WERI-Rb-1 (cell line): Measurements from ENCODE around the gene NUP62CL.

ENCODE experiments used
- DNase-seq: peaks from one replicate; pipeline ENCODE4 v3.0.0-alpha.2; 2020
- H3K27ac ChIP-seq: fragments of 250-450 bp; sonication (Bioruptor Pico); 2 replicates; pipeline ENCODE4 v1.5.1; 2020; ENCODE audit warnings: mild to moderate bottlenecking, moderate library complexity
- H3K27me3 ChIP-seq: fragments of 250-450 bp; sonication (Bioruptor Pico); 2 replicates; pipeline ENCODE4 v1.5.1; 2021; ENCODE audit warnings: mild to moderate bottlenecking, low read depth, moderate library complexity; ENCODE audit not compliant: insufficient read depth, severe bottlenecking
- H3K36me3 ChIP-seq: fragments of 250-450 bp; sonication (Bioruptor Pico); 2 replicates; pipeline ENCODE4 v1.5.1; 2020; ENCODE audit warnings: mild to moderate bottlenecking, moderate library complexity
- H3K4me3 ChIP-seq: 2 replicates; pipeline ENCODE4 v1.5.1; 2011; ENCODE audit warnings: low read depth, mild to moderate bottlenecking, control low read depth, low read length
- H3K9me3 ChIP-seq: fragments of 250-450 bp; sonication (Bioruptor Pico); 2 replicates; pipeline ENCODE4 v1.5.1; 2021; ENCODE audit warnings: mild to moderate bottlenecking, moderate library complexity; ENCODE audit not compliant: severe bottlenecking
- TF ChIP-seq, protein P1 (sequence below): IDR thresholded peaks from 2 replicates; pipeline ENCODE4 v1.5.1; 2011; ENCODE audit warnings: low read depth, mild to moderate bottlenecking, control low read depth, inconsistent platforms, low read length

The NUP62CL gene

GRCh38 chrX:107076158-107076557 is 130.1 kb downstream of the NUP62CL start:
- Histone ChIP-seq H3K4me3 (no peak overlapping the region), H3K27ac (no peak overlapping the region), H3K36me3 (no peaks in the 10 kb centered on the region; the same call in 1 of the 2 replicates), H3K27me3 (no peaks in the 10 kb centered on the region), H3K9me3 (no peaks in the 10 kb centered on the region)
- DNase-seq = no peak
- TF ChIP-seq, protein P1, sequence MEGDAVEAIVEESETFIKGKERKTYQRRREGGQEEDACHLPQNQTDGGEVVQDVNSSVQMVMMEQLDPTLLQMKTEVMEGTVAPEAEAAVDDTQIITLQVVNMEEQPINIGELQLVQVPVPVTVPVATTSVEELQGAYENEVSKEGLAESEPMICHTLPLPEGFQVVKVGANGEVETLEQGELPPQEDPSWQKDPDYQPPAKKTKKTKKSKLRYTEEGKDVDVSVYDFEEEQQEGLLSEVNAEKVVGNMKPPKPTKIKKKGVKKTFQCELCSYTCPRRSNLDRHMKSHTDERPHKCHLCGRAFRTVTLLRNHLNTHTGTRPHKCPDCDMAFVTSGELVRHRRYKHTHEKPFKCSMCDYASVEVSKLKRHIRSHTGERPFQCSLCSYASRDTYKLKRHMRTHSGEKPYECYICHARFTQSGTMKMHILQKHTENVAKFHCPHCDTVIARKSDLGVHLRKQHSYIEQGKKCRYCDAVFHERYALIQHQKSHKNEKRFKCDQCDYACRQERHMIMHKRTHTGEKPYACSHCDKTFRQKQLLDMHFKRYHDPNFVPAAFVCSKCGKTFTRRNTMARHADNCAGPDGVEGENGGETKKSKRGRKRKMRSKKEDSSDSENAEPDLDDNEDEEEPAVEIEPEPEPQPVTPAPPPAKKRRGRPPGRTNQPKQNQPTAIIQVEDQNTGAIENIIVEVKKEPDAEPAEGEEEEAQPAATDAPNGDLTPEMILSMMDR = no peak
